Activated naive CD8-positive, alpha-beta T cell treated with anti-CD3 and anti-CD28 coated beads for 36 hours (primary cell): ENCODE measurements around the gene IFIH1. TPM values are rescaled to one million over a fixed set of nuclear protein-coding genes. Genes with fewer than 3 reads are reported as not detected.
A peak's percentile ranks its signal among the peaks of the same experiment; 100 is the strongest.

Source experiments
- DNase-seq: peaks from one replicate; pipeline ENCODE4 v3.0.0; 2021
- H3K27ac Mint-ChIP-seq: one replicate; pipeline ENCODE4 v1.8.0; 2022; ENCODE audit warnings: mild to moderate bottlenecking, moderate library complexity, mixed read lengths
- H3K27me3 Mint-ChIP-seq: one replicate; pipeline ENCODE4 v1.8.0; 2022; ENCODE audit warnings: mild to moderate bottlenecking, mixed read lengths
- H3K36me3 Mint-ChIP-seq: one replicate; pipeline ENCODE4 v1.8.0; 2021; ENCODE audit warnings: mild to moderate bottlenecking, mixed read lengths
- H3K4me1 Mint-ChIP-seq: one replicate; pipeline ENCODE4 v1.8.0; 2021; ENCODE audit warnings: mixed read lengths
- H3K4me3 Mint-ChIP-seq: one replicate; pipeline ENCODE4 v1.8.0; 2022; ENCODE audit warnings: mild to moderate bottlenecking, moderate library complexity, mixed read lengths
- H3K9me3 Mint-ChIP-seq: one replicate; pipeline ENCODE4 v1.8.0; 2022; ENCODE audit warnings: mixed read lengths
- total RNA-seq, 2 experiments: library from RNA; stranded (reverse); gene quantifications; one replicate each; pipeline ENCODE4 v1.2.3, GENCODE V29; 2021

IFIH1 gene
- total RNA-seq, 2 experiments from 2014 or later = 35.9 to 36.8 TPM

DNA sequence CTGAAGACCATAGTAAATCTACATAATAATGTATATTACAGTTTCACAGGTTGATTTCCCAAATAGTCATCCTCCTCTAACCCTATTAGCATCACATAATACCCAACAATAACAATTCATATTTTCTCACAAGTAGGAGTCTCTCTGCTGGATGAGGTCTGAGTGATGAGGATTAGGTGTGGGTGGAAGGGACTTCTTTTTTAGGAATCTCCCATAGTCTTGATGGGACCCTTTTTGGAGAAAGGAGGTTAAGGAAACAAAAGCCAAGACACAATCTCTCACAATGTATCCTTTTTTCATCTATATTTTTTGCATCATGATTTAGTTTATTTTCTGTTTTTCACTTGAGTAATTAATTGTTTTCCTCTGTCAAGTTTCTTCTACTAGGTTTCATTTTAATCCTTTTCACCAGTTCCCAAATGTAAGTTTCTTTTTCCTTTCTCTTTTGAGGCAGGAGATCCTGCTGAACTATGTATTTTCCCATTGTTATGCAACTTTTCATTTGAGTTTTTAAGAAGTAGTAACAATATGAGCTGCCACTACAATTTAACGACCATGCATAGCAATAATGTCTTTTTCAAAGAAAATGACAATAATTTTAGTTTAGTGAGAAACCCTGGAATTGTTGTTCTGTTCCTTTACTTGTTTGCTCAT is 2.5 kb upstream of the IFIH1 start:
- Mint-ChIP-seq H3K4me1 (peaks cover 36% of the 10 kb centered on the region), H3K27me3 (no peaks in the 10 kb centered on the region), H3K4me3 (peak overlapping the region; percentile 22), H3K9me3 (no peaks in the 10 kb centered on the region), H3K27ac (no peak overlapping the region), H3K36me3 (peaks cover 8% of the 10 kb centered on the region)
- no peak for DNase-seq

DNA sequence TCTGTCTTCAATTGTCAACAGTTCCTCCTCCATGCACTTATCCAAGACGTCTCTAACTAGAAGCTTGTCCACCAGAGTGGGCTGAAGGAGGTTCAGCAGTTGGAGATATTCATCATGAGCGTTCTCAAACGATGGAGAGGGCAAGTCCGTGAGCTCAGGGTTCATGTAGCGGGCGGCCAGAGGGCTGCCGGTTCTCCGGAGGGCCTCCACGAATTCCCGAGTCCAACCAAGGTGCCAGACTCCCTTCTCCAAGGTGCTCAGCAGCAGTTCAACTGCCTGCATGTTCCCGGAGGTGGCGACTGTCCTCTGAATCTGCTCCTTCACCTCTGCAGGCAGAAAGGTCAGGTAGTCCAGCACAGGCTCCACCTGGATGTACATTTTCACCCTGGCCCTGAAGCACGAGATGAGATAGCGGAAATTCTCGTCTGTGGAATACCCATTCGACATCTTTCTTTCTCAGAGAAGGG is 590 bp downstream of the IFIH1 start:
- peak; percentile 22 for DNase-seq
- Mint-ChIP-seq H3K27me3 (no peaks in the 10 kb centered on the region), H3K9me3 (no peaks in the 10 kb centered on the region), H3K36me3 (peaks cover 19% of the 10 kb centered on the region), H3K4me1 (peaks cover 55% of the 10 kb centered on the region), H3K27ac (peak overlapping the region; percentile 98), H3K4me3 (peak overlapping the region; percentile 91)

DNA sequence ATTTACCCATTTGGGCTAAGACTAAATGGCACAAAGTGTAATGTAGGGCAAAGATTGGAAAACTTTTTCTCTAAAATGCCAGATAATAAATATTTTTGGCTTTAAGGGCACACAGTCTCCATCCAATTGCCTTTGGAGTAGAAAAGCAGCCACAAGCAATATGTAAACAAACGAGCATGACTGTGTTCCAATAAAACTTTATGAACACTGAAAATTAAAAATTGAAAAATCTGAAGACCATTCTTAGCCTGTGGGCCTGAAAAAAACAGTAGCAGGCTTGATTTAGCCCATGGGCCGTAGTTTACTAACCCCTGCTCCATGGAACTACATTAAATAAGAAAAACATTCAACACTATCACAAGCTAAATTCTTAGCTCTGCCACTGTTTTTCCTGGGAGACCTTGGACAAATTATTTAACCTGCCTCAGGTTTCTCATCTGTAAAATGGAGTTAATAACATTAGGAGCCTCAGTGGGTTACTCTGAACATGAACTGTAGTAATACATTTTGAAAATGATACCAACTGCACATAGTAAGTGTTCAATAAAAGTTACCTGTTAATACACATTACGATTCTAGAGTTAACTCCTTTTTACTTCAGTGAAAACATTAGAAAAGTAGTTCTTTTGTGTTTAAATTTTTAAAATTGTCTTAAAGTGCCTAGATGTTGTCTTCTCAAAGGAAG is 1.3 kb downstream of the IFIH1 start:
- peak overlapping the region; percentile 91 for H3K4me3 Mint-ChIP-seq
- no peaks in the 10 kb centered on the region for H3K9me3 Mint-ChIP-seq
- peak overlapping the region; percentile 98 for H3K27ac Mint-ChIP-seq
- no peaks in the 10 kb centered on the region for H3K27me3 Mint-ChIP-seq
- H3K36me3 Mint-ChIP-seq = peaks cover 19% of the 10 kb centered on the region
- peaks cover 61% of the 10 kb centered on the region for H3K4me1 Mint-ChIP-seq
- DNase-seq = no peak

DNA sequence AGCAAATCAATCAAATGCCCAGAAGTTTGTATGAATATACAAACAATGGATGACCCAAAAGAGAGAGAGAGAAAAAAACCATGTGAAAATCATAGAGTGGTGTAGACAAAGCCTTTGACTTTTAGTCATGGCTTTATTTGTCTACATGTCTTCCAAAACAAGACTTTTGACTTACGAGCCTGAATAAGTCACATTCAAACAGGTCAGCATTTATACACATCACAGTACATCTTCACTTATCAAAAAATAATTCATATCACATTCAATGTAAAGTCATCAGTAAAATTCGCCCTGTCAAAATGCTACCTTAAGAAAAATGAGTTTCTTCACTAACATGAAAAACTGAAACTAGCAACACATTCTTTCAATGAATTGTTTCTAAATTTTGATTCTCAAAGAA is 1.9 kb downstream of the IFIH1 start:
- Mint-ChIP-seq H3K36me3 (peaks cover 19% of the 10 kb centered on the region), H3K4me3 (peak overlapping the region; percentile 91), H3K27ac (no peak overlapping the region), H3K4me1 (peaks cover 67% of the 10 kb centered on the region), H3K27me3 (no peaks in the 10 kb centered on the region), H3K9me3 (no peaks in the 10 kb centered on the region)
- DNase-seq = no peak

DNA sequence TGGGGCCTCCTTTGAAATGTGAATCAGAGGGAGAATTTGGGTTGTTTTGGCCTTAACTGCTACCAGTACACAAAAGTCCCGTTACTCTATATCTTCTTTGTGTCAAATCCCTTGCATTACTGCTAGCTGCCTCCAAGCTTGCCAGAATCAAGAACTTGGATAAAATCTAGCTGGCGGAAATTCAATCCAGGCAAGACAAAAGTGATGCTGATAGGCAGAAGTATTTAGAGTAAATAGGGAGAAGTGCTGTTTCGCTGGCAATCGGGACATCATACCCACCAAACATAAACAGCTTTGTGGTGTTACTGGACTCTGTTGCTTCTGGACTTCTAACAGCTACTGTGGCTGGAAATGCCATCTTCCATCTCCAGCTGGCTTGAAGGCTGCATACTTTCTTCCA is 2.5 kb downstream of the IFIH1 start:
- no peak for DNase-seq
- Mint-ChIP-seq H3K27me3 (no peaks in the 10 kb centered on the region), H3K36me3 (peaks cover 20% of the 10 kb centered on the region), H3K27ac (no peak overlapping the region), H3K4me3 (peak overlapping the region; percentile 91), H3K9me3 (no peaks in the 10 kb centered on the region), H3K4me1 (peaks cover 66% of the 10 kb centered on the region)

DNA sequence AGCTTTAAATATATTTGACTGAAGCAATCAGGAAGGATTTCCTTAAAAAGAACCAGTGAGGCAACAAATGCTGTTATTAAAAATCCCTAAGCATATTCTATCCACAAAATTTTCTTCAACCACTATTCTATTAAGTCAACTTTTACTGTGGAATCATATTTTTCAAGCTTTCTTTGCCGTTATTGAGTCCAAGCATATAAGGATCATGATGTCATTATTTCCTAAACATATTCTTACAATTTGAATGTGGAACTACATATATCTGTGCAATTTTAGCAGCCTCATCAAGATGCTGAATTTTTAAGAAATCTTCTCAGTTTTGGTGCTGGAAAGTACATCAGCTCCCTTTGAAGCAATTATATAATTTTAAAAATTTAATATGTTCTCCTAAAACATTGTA is 5.6 kb downstream of the IFIH1 start:
- Mint-ChIP-seq H3K36me3 (peaks cover 36% of the 10 kb centered on the region), H3K27me3 (no peaks in the 10 kb centered on the region), H3K9me3 (no peaks in the 10 kb centered on the region), H3K4me3 (no peak overlapping the region), H3K4me1 (peaks cover 62% of the 10 kb centered on the region), H3K27ac (no peak overlapping the region)
- DNase-seq = no peak

DNA sequence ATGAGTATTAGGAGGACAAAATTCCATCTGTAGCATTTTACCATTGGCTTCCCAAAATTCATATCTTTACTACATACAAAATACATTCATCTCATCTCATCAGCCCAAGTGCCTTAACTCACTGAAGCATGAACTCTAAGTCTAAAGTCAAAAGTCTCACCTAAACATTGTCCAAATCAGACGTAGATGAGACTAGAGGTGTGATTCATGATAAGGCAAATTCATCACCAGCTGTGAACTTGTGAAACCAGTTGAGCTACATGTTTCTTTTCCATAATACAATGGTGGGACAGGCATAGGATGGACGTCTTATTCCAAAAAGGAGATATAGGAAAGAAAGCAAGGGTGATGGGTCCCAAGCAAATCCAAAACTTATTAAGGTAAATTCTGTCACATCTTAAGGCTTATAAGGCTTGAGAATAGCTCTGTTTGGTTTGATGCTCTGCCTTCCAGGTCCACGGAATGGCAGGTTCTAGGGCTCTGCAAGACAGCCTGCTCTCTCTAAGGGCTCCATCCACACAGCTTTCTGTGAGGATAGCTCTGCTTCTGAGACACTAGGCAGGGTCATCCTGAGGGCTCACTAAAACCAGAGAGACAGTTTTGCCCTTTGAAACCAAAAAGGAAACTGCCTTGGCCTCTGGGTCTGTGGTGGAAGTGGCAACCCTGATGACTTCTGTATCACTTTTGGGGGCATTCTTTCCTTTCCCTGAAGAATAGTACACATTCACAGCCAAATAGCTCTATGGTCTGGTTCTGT is 9.6 kb downstream of the IFIH1 start:
- Mint-ChIP-seq H3K9me3 (no peaks in the 10 kb centered on the region), H3K27me3 (no peaks in the 10 kb centered on the region), H3K4me3 (no peak overlapping the region), H3K4me1 (peaks cover 41% of the 10 kb centered on the region), H3K36me3 (peaks cover 20% of the 10 kb centered on the region), H3K27ac (no peak overlapping the region)
- no peak for DNase-seq

DNA sequence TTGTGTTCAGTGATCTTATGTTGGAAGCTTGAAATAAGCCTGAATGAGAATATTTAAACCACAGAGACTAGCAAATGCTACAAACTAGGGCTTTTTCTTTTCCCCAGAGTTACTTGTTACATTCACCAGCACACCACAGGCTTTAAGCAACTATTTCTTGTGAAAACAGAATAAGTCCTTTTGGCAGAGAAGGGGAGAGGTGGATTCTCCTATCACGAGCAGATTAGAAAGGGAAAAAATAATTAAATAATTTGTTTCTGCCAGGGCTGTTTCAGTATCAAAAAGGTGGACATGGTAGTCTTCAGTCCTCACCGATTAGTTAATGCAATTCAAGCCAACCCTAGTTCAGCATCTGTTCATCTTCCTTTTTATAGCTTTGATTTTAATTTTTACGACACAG is 12.6 kb downstream of the IFIH1 start:
- H3K27me3 Mint-ChIP-seq = no peaks in the 10 kb centered on the region
- H3K4me1 Mint-ChIP-seq = peaks cover 18% of the 10 kb centered on the region
- H3K9me3 Mint-ChIP-seq = no peaks in the 10 kb centered on the region
- peaks cover 20% of the 10 kb centered on the region for H3K36me3 Mint-ChIP-seq
- H3K27ac Mint-ChIP-seq = no peak overlapping the region
- no peak for DNase-seq
- H3K4me3 Mint-ChIP-seq = no peak overlapping the region

DNA sequence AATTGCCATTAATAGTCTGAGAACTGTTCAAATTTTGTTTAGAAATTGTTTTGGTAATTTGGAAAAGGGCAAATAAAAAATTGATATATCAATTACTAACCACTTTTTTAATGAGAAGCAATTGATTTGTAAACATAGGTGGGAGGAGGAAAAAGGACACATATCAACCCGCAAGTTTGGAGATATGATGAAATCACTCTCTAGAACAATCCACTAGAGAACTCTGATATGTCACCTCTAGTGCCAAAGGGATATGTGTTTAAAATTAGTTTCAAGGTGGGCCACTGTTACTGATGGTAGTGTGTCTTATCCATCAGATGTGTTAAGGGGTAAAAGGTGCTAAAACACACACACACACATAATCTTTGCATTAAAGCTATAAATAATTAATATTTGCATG is 16.6 kb downstream of the IFIH1 start:
- Mint-ChIP-seq H3K27ac (no peak overlapping the region), H3K9me3 (no peaks in the 10 kb centered on the region), H3K27me3 (no peaks in the 10 kb centered on the region), H3K4me1 (peaks cover 2% of the 10 kb centered on the region), H3K36me3 (peaks cover 1% of the 10 kb centered on the region), H3K4me3 (no peak overlapping the region)
- DNase-seq = no peak

DNA sequence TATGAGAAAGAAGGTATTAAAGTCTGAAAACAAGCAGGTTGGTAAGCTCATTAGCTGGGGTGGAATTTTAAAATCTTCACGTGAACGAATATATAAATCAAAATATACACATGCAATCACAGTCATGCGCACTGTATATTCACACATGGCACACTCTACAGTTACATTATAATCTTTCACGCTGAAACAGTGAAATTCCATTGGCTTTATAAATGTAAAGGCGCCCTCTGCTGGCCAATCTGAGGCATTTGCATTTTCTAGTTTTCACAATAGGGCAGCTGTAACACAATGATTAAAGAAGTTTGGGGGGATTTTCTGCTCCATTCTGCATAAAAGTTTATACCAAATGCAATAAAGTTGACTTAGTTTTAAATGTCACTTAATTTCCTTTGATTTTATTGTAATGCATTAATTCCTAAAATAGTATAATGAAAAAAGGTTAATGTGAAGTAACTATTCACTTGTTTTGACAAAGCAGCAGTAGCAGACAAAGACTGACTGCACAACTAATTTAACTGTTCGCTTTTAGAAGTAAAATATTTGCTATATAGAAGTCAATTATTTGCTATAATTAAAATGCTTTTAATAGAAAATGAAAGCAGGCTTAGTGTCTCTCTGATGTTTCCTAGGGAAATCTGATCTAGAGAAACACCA is 17.2 kb downstream of the IFIH1 start:
- peaks cover 2% of the 10 kb centered on the region for H3K4me1 Mint-ChIP-seq
- no peaks in the 10 kb centered on the region for H3K9me3 Mint-ChIP-seq
- peaks cover 1% of the 10 kb centered on the region for H3K36me3 Mint-ChIP-seq
- H3K27me3 Mint-ChIP-seq = no peaks in the 10 kb centered on the region
- DNase-seq = peak; percentile 25
- no peak overlapping the region for H3K27ac Mint-ChIP-seq
- H3K4me3 Mint-ChIP-seq = no peak overlapping the region

DNA sequence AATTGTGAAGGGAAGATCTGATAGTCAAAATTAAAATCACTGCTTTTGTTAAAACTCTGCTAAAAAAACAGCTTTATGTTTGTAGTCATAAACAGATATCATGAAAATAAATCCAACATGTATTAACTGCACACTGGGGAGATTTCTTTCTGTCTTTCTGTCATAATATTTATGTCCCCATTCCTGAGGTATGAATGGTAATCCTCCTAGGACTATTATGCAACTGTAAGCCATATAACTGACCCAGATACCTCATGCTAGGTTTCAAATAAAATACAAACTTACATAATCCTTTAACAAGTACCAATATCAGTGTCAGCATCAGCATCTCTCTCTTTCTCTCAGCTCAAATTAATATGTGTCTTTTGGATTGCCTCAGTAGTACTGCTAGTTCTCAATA is 18.2 kb downstream of the IFIH1 start:
- H3K27me3 Mint-ChIP-seq = no peaks in the 10 kb centered on the region
- no peak overlapping the region for H3K4me3 Mint-ChIP-seq
- no peak overlapping the region for H3K27ac Mint-ChIP-seq
- no peaks in the 10 kb centered on the region for H3K9me3 Mint-ChIP-seq
- DNase-seq = no peak
- H3K4me1 Mint-ChIP-seq = peaks cover 2% of the 10 kb centered on the region
- H3K36me3 Mint-ChIP-seq = peaks cover 1% of the 10 kb centered on the region

DNA sequence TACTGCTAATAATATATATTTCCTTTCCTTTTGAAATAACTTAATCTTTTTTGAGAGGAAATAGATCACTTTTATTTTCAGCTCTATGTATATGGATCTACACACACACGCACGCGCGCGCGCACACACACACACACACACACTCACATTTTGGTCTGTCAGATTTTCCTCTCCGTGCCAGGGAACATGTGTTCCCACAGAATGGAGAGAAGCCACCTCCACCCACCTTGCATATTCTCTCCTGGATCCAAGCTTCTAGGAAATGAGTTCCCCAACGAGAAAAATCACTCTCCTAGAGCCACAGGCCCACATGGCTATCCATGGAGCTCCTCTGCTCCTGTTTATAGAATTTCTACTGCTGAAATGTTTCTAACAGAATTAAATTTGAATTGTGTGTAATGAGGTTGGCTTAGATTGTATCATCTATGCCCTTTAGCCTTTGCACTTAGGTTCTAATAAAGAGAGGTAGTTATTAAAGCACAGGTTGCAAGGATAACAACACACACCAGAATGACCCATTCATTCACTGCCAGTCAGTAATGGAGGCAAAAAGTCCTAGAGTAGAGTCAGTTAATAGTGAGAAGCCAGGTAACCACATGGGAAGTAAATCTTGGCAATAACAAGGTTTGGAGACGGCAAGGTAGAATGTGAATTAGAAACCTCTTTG is 19.7 kb downstream of the IFIH1 start:
- H3K9me3 Mint-ChIP-seq = no peaks in the 10 kb centered on the region
- DNase-seq = no peak
- H3K36me3 Mint-ChIP-seq = peaks cover 4% of the 10 kb centered on the region
- H3K27ac Mint-ChIP-seq = no peak overlapping the region
- H3K27me3 Mint-ChIP-seq = no peaks in the 10 kb centered on the region
- H3K4me3 Mint-ChIP-seq = no peak overlapping the region
- peaks cover 2% of the 10 kb centered on the region for H3K4me1 Mint-ChIP-seq

DNA sequence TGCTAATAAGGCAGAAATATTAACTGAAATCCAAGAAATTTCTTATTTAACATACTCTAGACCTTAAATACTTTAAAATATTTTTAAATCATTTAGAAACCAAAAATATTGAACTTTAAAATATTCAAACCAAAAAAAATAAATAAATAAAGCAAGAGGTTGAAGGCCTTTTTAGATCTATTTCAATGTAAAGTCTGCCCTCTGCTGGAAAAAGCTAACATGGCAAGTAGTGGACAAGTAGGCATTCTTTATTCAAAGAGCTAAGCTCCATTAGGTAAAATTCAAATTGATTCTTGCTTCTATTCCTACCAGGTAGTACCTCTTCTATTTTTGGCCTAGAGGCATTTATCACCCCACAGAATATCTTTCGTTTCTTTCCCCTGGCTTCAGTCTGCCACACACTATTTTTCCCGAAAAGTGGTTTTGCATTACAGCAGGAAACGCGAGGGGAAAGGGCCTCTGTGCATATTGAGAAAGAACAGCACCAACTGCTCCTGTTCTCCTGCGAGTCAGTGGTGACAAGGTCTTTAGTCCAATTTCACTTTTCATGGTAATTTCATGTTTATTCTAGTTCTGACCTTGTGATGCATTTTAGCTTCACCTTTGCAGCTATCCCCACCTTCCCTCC is 20.4 kb downstream of the IFIH1 start:
- Mint-ChIP-seq H3K9me3 (no peaks in the 10 kb centered on the region), H3K27ac (no peak overlapping the region), H3K36me3 (peaks cover 2% of the 10 kb centered on the region), H3K4me1 (peaks cover 2% of the 10 kb centered on the region), H3K27me3 (no peaks in the 10 kb centered on the region), H3K4me3 (no peak overlapping the region)
- peak; percentile 8 for DNase-seq

DNA sequence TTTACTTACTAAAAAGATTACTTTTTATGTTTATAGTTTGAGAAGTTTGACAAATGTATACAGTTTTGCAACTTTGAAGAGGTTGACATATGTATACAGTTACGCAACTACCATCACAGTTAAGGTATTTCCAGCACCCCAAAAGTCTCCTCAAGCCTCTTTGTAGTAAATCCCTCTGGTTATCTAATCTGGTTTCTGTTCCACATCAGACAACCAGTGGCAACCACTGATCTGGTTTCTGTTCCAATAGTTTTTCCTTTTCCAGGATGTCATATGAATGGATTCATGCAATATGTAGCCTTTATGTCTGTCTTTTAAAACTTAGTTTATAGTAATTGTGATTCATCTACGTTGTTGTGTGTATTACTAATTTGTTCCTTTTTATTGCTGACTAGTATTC is 23.5 kb downstream of the IFIH1 start:
- Mint-ChIP-seq H3K9me3 (no peaks in the 10 kb centered on the region), H3K4me3 (no peak overlapping the region), H3K4me1 (peaks cover 2% of the 10 kb centered on the region), H3K27ac (no peak overlapping the region), H3K36me3 (peaks cover 2% of the 10 kb centered on the region), H3K27me3 (no peaks in the 10 kb centered on the region)
- no peak for DNase-seq
